ENCODE measurements around the gene LGALS4.

- TF ChIP-seq CTCF (IDR thresholded peaks at IDR 0.05): no peak
- TF ChIP-seq POLR2AphosphoS5 (IDR thresholded peaks at IDR 0.05): no peak
Observed at GRCh38 chr19:38801359-38802095, 11.2 kb downstream of the LGALS4 start.
